HG03354 (cell line): Measurements from ENCODE around the gene MISP.

ENCODE experiments used
- ATAC-seq: cut with Tn5 transposase; IDR thresholded peaks from one replicate; pipeline ENCODE4 v1.9.1; 2021; ENCODE audit warnings: mild to moderate bottlenecking; ENCODE audit not compliant: unreplicated experiment, poor library complexity, severe bottlenecking

The MISP gene

DNA sequence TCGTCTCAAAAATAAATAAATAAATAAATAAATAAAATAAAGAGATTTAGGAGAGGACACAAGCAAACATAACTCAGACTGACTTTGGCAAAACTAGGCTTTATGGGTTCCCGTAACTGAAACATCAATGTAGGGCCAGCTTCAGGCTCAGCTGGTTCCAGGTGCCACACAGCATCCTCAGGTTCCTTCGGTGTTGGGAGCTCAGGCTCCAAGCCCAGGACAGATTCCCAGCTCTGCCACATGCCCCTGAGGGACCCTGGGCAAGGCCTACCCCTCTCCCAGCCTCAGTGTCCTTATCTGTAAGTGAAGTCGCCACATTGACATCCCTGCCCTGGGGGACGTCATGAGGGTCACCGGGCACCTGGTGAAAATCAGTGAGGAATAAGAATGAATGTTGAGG, 18.7 kb downstream of the MISP start:
- ATAC-seq: no peak

DNA sequence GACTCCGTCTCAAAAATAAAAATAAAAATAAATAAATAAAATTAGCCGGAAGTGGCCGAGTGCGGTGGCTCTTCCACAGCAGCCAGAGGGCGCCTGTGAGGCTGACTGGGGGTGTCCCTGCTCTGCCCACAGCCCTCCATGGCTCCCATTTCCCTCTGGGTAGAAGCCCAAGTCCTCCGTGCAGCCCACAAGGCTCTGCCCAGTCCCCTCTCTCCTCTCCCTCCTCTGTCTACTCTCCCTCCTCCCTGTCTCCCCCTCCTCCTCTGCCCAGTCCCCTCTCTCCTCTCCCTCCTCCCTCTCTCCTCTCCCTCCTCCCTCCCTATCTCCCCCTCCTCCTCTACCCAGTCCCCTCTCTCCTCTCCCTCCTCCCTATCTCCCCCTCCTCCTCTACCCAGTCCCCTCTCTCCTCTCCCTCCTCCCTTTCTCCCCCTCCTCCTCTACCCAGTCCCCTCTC, 20.4 kb downstream of the MISP start:
- no peak for ATAC-seq

DNA sequence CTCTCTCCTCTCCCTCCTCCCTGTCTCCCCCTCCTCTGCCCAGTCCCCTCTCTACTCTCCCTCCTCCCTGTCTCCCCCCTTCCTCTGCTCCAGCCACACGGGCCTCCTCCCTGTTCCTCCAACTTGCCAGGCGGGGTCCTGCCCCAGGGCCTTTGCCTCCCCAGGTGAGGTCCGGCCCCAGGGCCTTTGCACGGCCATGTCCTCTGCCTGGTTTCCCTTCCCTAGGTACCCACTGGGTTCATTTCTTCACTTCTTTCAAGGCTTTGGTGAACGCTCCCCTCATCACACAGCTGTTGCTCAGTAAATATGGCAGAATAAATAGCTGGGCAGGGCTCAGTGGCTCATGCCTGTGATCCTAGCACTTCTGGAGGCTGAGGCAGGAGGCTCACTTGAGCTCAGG, 21.2 kb downstream of the MISP start:
- no peak for ATAC-seq

DNA sequence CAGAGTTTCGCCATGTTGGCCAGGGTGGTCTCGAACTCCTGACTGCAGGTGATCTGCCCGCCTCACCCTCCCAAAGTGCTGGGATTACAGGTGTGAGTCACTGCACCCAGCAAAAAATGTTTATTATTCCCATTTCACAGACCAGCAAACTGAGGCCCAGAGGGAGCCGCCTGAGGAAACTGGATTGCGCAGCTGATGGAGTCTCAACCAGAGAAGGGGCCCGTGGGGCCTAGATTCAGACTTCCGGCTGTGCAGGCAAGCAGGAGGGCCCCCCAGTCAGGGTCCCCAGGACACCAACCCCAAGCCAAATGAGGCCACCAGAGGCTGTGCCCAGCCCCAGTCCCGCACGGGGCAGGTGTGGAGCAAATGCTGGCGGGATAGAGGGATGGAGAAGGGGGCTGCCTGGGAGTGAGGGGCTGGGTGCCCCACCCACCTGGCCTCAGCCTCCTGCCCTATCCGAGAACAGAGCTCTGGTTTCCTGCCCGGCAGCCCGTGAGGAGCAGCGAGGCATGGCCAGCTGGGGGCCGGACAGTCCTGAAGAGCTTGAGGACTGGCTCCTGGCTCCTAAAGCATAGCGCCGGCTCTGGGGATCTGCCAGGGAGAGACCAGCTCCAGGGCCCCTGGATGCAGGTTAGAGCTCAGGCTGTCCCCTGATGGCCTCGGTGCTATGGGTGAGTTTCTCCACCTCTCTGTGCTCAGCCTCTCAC, 22.0 kb downstream of the MISP start:
- no peak for ATAC-seq

DNA sequence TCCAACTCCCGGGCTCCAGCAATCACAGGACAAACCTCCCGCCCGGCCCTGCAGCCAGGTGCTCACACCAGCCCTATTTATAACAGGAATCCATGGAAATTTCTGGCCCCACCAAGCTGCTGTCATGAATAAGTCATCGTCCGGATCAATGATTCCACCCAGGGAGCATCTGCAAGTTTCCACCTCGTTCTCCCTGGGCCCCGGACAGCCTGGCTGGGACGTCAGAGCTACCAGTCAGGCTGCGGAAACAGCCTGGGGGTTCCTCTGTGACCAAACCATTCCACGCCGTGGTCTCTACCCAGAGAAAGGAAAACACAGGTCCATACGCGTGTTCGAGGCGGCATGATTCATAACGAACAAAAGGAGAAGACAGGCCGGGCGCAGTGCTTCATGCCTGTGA, 25.6 kb downstream of the MISP start:
- ATAC-seq: no peak

DNA sequence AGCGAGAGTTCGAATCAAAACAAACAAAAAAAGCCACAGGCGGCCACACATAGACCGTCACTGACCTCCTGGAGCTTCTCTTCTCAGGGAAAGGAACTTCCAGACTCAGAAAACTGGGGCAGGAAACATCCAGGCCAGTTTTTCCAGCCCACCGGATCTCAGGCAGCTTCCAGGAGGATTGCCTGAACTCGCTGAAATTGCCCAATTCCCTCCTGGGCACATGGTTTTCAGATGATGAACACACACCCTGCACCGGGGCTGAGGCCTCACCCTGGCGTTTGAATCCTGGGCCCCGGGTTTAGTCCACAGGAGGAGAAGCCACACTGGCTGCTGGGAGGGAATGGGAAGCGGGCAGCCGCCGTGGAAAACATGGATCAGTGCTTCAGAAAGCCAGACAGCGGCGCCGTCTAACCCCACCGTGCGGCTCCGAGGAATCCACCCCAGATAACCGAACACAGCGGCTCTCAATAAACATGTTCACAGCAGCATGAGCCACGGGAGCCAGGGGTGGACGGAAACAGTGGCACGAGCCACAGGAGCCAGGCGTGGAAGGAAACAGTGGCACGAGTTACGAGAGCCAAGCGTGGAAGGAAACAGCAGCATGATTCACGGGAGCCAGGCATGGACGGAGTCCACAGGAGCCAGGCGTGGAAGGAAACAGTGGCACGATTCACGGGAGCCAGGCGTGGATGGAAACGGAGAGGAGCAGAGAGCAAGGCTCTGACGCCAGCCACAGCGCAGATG, 28.2 kb downstream of the MISP start:
- ATAC-seq: no peak

DNA sequence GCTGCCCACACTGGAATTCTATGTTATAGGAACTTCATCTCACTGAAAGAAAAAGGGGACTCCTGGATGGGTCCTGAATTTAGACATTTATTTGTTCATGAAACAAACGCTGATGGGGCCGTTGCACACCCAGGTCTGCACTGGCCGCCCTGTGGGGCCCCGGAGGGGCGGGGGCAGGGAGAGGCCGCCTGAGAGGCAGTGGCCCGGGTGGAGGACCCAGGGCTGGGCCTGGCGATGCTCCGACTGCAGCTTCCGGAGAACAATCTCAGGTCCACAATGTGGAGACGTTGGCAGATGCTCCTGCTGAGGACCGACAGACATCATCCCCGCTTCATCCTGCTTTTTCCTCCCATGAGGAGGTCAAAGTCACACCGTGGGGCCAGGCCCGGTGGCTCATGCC, 30.0 kb downstream of the MISP start:
- ATAC-seq: no peak

DNA sequence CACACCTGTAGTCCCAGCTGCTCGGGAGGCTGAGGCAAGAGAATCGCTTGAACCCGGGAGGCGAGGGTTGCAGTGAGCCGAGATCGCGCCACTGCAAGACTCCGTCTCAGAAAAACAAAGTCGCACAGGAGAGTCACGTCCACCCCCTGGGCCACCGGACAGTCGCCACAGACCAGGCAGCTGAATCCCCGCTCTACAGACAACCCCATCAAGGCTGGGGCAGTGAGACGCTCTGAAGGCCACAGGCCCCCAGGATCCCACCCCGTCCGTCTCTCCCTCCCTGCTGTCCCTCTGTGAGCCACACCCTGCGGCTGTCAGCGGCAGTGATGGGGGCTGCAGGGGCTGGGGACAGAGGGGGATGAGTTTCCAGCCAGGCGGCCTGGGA, 30.9 kb downstream of the MISP start:
- ATAC-seq: no peak

DNA sequence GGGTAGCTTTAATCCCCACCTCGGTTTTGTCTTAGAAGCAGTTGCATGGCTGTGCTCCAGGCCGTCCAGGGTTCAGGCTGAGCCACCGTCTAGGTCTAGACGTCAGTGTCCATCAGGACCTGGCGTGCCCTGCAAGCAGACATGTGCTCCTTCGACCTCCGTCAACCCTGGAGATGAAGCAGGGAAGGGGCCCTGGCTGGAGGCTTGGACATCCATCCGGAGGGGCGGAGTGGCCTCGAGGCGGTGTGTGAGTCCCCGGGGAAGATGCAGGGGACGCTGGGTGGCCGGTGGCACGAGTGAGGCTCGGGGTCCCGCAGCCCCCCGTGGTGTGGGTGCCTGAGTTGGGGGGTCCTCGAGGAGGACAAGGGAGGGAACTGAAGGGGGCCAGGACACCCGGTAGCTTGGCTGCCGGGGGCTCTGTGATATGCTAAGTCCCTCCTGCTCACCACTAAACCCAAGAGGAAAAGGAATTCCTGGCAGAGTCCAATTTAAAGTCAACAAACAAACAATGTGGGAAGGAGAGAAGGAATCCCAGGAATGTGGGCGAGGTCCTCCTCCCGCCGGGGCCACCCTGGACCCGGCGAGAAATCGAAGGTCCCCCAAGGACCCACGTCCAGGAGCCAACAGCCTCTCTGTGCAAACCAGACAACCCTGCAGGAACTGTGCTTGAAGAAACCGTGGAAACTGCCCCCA, 31.4 kb downstream of the MISP start:
- no peak for ATAC-seq

DNA sequence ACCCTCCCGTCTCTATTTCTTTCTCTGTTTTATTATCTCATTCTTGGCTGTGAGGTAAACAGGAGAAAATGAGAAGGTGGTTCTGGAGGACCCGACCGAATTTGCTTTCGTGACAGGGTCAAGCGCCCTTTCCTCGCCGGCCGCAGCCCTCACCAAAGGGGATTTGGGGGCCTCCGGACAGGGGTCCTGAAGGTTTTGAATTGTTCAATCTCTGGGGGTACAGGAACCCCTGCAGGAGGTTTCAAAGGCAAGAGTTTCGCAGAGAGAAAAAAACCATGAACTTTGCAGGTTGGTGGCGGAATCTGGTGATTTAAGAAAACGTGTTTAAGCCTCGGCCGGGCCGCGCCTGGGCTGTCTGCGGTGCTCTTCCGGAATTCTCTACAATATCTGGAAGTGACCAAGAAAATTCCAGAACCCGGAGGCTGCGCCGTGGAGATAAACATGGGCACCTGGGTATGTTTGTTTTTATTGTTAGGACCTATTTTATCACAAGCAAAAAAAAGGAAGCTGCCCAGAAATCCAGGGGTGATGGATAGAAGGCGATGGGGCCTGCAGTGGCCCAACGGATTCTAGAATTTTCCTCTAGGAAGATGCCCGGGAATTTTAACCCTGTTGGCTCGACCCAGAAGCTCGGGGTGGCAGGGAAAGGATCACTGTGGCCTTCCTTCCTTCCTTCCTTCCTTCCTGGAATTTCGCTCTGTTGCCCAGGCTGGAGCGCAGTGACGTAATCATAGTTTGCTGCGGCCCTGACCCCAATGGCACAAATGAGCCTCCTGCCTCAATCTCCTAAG, 32.2 kb downstream of the MISP start:
- no peak for ATAC-seq

DNA sequence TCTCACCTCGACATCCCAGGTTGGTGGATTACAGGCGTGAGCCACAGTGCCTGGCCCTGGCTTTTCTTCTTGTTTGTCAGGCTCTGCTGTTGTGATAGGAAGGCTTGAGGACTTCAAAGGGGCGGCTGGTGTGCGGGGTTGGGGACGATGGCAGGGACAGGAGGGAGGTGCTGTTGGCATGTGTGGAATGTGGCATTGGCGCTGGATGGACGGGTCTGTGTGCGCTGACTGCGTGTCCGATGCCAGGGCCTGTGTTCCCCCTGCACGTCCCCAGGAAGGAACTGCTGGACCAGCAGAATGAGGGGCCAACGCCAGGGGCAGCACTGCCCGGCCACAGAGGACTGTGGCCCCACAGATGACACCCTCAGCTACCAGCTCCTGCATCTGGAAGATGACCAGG, 33.6 kb downstream of the MISP start:
- ATAC-seq: no peak

DNA sequence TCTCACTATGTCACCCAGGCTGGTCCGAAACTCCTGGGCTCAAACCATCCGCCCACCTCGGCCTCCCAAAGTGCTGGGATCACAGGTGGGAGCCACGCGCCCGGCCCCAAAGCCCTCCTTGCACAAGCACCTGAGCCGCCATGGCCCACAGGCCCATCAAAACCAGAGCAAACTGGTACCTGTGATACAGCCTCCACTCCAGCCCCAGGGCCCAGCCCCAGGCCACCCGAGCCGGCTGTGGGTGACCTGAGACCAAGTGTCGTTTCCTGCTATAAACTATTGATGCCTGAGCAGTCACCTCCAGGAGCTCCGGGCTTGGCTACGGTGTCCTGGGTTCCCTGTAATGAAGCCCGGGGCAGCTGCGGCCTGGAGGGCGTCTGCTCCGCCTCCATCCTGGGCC, 36.6 kb downstream of the MISP start:
- ATAC-seq: no peak

DNA sequence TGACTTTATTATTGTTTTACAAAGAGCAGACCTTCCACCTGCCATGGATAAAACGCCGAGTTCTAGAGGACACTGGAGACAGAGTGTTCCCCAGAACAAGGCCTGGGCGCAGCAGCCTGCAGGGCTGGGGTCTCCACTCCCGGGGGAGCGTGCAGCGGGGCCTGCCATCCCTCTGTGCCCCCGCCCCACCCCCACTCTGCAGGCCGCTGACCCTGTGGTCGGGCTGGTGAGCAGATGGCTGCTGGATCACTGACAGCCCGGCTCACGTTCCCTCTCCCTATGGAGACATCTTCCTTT, 37.7 kb downstream of the MISP start:
- no peak for ATAC-seq

DNA sequence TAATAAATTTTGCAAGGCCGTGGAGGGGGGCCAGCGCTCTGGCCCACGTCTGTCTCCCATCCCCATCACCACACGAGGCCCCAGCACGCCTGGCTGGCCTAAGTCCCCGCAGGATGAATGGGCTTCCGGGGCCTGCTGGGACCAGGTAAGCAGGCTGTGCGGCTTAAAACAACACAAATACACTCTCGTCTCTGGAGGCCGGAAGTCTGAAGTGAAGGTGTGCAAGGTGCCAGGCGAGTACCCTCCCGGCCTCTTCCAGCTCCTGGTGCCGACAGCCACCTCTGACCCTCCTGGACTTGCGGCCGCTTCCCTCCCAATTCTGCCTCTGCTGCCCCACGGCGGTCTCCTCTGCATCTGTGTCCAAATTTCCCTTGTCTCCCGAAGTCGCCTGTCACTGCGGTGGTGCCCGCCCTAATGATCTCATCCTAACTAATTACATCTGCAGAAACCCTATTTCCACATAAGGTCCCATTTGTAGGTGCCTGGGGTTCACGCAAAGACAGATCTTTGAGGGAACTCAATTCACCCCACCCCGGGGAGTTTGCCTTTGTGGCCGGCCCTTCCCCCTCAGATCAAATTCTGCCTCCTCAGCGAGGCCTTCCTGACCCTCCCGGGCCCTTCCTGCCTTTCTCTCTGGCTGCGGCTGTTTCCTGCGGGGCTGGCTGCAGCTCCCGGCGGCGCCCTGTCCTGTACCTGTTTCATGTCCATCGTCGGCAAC, 38.2 kb downstream of the MISP start:
- no peak for ATAC-seq

DNA sequence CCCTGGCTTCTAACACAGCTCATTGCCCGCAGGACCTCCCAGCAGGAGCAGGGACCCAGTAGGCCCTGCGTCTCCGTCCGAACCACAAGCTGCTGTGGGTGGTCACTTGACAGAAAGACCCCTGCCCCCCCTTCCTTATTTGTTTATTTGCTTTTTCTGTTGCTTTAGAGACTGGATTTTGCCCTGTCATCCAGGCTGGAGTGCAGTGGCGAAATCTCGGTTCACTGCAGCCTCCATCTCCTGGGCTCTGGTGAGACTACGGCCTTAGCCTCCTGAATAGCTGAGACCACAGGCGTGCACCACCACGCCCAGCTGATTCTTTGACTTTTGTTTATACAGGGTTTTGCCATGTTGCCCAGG, 38.8 kb downstream of the MISP start:
- no peak for ATAC-seq

DNA sequence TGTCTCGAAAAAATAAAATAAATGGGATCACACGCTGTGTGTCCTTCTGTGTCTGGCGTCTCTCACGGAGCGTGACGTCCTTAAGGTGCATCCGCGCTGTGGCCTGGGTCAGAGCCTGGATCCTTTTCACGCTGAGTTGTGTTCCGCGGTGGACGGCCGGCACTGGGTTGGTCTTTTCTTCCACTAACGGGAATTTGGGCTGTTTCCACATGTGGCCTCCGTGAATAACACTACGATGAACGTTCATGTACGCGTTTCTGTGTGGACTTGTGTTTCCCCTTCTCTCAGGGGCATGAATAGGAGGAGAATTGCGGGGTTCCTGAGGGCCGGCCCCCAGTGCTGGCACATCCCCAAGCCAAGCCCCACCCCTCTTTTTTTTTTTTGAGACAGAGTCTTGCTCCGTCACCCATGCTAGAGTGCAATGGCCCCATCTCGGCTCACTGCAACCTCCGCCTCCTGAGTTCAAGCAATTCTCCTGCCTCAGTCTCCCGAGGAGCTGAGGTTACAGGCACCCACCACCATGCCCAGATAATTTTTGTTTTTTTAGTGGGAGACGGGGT, 40.2 kb downstream of the MISP start:
- ATAC-seq: no peak

DNA sequence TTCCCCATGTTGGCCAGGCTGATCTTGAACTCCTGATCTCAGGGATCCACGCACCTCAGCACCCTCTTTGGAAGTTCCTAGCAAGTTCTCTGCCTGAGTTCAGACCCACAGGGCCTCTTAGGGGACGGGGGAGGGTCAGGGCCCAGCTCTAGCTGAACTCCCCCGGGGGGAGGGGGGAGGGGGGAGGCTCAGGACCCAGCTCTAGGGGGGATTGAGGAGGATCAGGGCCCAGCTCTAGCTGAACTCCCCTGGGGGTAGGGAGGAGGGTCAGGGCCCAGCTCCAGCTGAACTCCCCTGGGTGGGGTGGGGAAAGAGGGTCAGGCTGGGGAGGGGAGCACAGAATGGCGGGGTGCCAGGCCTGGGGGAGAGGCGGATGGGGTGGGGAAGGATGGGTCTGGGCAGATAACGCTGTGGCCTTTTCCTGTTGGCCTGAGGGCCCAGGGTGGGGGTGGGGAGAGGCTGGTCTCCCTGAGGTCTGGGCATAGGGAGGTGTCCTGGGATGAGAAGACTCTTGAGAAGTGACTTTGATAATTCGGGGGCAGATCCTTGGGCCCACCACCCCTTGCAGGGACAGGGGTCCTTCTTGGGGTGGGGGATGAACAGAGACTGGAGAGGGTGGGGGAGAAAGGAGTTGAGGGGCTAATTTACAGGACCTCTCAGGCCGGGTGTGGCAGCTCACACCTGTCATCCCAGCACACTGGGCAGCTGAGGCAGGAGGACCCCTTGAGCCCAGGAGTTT, 40.8 kb downstream of the MISP start:
- no peak for ATAC-seq

DNA sequence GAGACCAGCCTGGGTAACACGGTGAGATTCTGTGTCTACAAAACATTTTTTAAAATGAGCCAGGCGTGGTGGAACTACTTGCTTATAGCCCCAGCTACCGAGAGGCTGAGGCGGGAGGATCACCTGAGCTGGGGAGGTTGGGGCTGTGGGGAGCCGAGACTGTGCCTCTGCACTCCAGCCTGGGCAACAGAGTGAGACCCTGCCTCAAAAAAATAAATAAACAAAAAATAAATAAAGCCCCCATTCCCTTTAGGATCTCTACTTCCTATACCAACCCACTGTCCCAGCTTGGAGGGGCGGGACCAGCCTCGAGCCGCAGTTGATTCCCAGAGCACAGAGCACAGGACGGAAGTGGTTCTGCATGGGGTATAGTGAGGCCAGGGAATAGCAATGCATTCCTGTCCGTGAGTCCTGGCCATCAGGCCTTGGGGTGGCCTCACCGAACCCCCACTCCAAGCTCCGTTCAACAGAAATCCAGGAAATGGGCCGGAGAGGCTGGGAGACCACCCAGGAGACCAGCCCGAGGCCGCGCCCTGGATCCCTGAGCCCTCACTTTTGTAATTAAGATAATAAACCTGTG, 41.5 kb downstream of the MISP start:
- no peak for ATAC-seq

DNA sequence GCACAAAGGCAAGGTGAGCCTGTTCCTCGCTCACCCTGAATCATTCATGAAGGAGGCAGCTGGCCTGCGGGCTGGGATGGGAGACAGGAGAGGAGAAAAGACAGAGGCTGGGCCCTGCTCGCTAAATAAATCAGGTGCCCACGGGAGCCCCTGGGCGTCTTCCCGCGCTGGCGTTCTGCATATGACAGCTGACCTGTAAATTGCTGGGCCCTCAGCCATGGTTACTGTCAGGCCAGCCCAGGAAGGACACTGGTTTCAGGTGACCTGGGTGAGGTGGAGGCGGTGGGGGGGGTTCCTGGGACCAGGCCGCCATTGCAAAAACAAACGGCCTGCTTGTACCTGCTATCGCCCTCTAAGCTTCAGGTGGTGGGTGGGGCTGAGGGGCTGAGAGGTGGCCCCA, 42.9 kb downstream of the MISP start:
- no peak for ATAC-seq
